Stimulated activated CD8-positive, alpha-beta memory T cell treated with anti-CD3 and anti-CD28 coated beads, Interleukin-15, amount 100 ng/mL, for 4 hours (primary cell): ENCODE data around the gene CPLX4.

ENCODE experiments used
- DNase-seq, 2 donors: peaks; one replicate each; pipeline ENCODE4 v3.0.0-alpha.2; 2020; ENCODE audit warnings: low read depth in 2 of 2

The CPLX4 gene

GRCh38 chr18:59306640-59307039 lies 11.8 kb downstream of the CPLX4 start:
- DNase-seq = no peak

- no peak for DNase-seq
These were observed 13.2 kb downstream of the CPLX4 start for GRCh38 chr18:59305295-59305694.

DNA sequence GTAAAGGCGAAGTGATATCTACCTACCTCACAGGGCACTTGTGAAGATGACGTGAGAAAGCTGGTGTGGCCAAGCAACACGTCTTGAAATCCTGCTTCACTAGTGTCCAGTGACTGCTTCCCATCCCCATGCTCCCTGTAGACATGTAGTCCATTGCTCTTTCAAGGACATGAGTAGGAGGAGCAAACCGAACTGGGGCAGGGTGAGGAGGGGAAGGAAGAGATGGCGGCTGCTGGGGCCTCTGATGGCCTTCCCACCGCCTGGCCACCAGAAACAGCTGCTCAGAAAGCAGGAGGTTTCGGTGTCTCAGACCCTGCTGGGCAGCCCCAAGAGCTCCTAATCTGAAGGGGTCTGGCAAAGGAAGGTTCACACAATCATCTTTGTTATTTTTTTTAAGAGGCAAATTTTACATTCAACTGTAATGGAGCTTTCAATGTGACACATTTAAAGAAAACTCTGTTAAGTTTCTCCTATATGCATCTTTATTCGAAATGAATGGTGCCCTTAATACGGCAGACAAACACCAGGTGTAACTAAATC lies 14.7 kb downstream of the CPLX4 start:
- no peak for DNase-seq

- no peak for DNase-seq
These were observed 15.4 kb downstream of the CPLX4 start for GRCh38 chr18:59303006-59303405.

GRCh38 chr18:59301929-59302328 lies 16.5 kb downstream of the CPLX4 start:
- DNase-seq = no peak

GRCh38 chr18:59300676-59301285 lies 17.7 kb downstream of the CPLX4 start:
- no peak for DNase-seq

DNA sequence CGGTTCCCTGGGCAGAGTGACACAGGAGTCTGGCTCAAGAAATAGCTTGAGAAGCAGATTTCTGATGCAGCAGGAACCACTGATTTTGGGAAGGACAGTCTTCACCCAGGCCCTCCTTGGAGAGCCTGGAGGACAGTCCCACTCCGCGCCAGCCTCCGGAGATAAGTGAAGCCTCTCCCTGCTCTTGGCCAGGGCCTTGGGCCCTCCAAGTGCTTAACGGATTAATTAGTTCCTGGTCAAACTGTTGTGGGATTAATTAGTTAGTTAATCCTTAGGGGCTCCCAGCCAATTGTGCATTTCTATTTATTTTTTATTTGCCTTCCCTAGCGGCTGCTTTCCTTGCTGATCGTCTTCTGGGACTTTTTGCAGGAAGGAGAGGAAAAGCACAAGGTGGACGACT lies 19.6 kb downstream of the CPLX4 start:
- no peak for DNase-seq

- no peak for DNase-seq
These were observed 25.1 kb downstream of the CPLX4 start for GRCh38 chr18:59293317-59293716.

DNA sequence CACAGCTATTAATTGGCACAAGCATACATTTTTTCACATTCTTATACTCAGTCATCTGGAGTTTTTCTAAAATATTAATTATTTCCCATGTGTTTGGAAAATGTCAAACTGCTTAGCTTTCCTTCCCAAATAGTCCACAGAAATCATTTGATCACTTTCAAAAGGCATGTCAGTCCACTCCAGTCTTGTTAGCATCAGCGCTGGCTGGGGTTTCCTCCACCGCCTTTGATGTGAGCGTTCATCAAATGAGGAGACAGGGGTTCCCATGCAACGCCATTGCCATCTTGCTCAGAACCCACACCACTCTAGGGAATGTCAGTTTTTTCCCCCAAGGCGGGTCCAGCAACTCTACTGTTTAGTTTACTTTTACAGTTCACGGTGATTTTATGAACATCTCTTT lies 32.1 kb downstream of the CPLX4 start:
- DNase-seq = no peak

DNA sequence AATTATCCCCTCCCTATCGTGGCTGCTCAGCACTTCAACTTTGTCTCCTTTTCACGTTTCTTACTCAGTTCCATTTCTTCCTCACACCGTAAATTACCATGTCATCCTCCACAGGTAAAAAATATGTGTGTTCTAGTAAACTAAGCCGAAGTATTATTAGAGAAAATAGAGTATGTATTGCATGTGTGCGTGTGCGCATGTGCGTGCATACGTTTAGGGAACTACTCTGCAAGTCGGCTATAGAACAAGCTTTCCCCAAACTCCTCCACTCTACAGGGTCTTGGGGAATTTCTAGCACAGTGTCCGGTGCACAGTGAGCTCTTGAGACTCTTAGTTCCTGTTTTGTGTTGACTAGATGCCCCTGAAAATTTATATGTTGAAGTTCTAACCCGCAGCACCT lies 36.1 kb downstream of the CPLX4 start:
- DNase-seq = no peak

- DNase-seq = no peak
These were observed 38.7 kb downstream of the CPLX4 start for GRCh38 chr18:59279722-59280121.

- no peak for DNase-seq
These were observed 39.3 kb downstream of the CPLX4 start for GRCh38 chr18:59279193-59279592.

DNA sequence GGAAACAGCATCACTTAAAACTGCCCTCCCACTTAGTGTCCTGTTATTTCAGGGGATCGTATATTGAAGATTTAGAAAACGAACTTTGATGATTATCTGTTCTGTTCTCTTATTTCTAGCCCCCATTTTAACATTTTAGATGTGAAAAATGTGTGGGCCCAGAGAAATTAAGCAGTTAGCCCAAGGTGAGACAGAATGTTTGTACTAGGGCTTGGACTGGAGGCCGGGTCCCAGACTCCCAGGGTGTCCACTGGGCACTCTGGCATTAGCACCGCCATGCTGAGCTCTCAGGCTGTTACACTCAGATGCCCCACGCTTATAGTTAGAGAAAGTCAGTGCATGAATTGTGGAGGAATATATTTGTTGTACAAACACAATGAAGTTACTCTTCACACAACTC lies 39.7 kb downstream of the CPLX4 start:
- DNase-seq = no peak

GRCh38 chr18:59276047-59276446 lies 42.4 kb downstream of the CPLX4 start:
- DNase-seq = no peak

GRCh38 chr18:59275406-59275949 lies 43.0 kb downstream of the CPLX4 start:
- DNase-seq = no peak

DNA sequence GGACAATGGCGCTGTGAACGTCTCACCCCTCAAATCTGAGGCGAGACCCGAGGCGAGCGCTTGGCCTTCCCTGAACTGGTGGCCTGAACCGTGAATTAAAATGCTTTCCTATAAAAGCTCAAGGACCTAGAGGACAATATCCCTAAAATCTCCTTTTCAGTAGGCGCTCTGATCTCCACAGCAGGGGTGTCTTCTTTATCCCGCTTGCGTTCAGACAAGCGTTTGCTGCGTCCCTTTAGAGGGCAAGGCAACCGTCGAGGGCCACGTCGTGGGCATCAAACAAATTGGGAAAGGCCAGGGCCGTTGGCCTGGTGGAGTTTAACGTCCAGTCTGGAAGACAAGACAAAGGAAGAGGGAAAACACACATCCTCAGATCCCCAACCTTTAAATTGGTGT lies 43.9 kb downstream of the CPLX4 start:
- no peak for DNase-seq

- DNase-seq = no peak
These were observed 44.5 kb downstream of the CPLX4 start for GRCh38 chr18:59273759-59274532.

GRCh38 chr18:59272891-59273758 lies 45.3 kb downstream of the CPLX4 start, which contains the start of gene RAX:
TSS of gene RAX (minus strand) at chr18:59273454. CDS start at chr18:59273206, 248 bp downstream.
- no peak for DNase-seq

GRCh38 chr18:59272221-59272888 lies 46.1 kb downstream of the CPLX4 start:
- no peak for DNase-seq

DNA sequence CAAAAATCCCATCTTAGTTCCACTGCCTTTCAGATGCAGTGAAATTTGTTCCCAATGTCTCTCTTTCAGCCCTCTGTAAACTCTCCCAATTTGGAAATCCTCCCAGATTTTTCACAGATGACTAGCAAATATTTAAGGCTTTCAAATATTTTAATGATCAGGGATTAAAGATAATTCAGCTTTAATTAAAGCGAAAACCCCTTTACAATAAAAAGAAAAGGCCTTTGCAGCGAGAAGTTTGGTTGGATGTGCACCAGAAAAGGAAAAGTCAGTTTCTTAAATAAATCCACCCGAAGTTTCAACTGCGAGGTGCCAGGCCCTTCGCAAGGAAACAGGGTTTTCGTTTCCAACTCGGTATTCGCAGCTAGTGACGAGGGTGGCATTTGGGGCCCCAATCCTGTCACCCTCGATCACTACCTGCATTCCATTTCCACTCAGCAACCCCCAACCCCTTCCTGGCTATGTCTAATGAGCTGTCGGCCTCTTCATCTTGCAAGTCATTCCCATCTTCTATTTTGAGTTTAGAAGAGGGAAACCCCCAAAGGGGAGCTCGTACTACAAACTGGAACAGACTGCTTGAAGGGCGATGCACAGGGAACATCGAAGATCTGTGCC lies 46.7 kb downstream of the CPLX4 start:
- DNase-seq = no peak

- DNase-seq = no peak
These were observed 47.7 kb downstream of the CPLX4 start for GRCh38 chr18:59270689-59271257.
